HG02623 (cell line): Measurements from ENCODE around the gene CALHM3.

ENCODE experiments used
- ATAC-seq: cut with Tn5 transposase; IDR thresholded peaks from one replicate; pipeline ENCODE4 v1.9.1; 2021; ENCODE audit warnings: moderate library complexity; ENCODE audit not compliant: unreplicated experiment

CALHM3 gene

DNA sequence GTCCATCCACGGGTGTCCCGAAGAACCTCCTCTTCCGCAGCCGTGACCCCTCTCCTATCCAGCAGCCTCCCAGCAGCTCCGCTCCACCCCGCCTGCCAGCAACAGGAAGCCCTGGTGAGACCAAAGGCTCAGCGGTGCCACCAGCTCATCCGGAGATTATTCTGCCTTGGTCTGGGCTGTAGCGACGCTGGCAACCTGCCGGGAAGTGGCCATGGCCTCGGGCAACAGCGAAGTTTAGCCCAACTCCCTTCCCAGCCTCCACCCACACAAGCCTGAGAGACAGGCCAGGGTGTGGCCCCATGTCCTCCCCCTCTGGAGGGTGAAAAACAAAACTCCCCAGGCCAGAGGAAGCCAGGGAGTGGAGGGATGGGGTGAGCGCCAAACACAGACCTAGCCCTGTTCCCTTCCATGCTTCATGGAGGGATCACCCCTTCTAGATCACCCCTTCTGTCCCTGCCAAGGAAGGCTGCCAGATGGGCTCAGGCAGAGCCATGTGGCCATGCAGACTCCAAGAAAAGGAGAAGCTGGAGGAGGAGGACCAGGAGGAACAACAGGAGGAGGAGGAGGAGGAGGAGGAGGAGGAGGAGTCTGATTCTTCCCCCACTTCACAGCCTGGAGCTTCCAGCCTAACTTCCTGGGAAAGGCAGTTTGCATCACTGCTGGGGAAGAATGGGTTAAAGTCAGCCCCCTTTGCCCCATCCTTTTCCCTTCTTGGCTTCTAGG is 27.8 kb downstream of the CALHM3 start:
- no peak for ATAC-seq

DNA sequence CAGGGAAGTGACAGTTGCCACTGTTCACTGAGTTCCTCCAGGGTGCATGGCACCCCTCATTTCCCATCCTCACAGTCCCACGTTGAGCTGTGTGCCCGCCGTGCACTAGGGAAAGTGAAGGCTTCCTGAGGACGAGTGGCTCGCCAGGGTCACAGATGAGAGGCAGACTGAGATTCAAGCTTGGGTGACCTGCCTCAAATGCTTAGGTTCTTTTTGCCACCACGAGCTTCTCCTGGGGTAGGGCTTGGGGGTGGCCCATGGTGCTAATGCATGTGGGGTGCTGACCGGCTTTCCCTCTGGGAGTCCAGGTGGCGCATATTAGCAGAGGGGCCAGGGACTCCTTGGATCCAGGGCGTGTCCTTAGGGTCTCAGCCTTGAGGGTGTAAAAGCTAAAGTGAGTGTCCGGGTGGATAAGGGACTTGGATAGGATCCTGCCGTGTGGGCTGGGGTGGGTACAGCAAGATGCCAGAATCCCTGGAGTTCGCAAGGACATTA is 28.8 kb downstream of the CALHM3 start:
- no peak for ATAC-seq

DNA sequence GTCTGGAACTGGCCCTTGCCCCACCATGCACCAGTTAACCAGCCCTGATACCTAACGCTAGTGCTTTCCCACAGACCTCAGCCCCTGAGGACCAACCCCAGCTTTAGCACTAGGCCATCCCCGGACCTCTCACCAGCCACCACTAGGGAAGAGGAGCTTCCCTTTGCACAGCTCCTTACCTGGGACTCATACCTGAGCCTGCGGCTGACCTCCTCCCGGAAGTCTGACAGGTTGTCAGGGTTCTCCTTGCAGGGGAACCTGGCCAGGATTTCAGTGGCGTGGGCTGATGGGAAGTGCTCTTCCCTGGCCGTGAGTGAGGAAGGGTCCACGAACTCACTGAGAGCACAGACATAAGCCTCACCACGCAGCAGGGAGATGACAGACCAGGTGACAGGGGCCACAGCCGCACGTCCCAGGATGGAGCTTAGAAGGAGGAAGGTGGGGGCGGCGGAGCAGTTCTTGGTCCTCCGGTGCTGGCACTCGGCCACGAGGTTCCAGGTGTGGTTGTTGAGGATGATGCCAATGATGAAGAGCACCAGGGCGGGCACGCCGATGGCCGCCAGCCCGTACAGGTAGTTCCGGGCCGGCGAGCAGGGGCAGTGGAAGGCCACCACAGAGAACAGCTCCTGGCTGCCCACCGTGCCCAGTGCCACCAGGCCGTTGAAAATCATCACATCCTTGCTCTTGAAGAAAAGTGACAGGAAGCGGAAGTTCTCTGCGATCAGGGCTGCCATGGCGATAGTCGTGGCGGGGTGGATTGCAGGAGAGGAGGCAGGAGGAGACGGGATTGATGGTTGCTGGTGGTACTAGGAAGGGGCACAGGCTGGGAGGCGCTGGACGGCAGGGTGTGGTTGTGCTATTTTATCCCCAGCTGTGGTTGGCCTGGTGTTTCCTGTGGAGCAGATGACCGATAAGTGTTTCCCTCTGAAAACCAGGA is 29.6 kb downstream of the CALHM3 start:
- no peak for ATAC-seq

DNA sequence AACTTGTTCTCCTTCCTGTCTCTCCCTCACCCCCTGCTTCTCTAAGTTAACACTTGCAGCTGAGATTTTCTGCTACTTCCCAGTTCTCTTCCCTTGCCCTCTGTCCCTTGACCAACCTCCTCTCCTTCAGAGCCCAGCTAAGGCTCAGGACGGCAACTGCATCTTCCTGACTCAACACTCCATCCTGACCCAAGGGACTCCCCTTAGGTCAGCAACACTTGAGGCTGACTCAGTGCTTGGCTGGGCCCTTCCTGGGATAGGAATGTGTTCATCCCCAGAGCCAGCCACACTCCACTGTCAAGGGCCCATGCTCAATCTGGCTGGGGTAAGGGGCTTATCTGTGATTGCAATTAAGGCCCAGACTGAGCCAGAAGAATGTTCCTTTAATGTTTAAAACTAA is 30.3 kb downstream of the CALHM3 start:
- no peak for ATAC-seq

DNA sequence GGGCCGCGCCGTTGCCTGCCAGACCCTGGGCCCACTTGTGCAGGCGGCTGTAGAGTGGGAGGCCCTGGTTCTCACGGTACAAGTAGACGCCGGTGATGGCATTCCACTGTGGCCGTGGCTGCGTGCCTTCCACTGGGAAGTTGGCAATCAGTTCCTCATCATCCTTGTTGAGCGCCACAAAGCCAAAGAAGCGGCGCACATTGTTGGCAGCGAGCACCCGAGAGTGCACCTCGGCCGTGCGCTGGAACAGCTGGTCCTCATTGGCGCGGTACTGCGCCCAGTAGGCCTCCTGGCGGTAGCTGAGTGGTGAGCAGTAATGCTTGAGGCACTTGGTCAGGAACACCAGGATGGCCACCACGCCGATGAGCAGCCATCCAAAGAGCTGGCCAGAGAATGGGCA is 31.9 kb downstream of the CALHM3 start:
- no peak for ATAC-seq

DNA sequence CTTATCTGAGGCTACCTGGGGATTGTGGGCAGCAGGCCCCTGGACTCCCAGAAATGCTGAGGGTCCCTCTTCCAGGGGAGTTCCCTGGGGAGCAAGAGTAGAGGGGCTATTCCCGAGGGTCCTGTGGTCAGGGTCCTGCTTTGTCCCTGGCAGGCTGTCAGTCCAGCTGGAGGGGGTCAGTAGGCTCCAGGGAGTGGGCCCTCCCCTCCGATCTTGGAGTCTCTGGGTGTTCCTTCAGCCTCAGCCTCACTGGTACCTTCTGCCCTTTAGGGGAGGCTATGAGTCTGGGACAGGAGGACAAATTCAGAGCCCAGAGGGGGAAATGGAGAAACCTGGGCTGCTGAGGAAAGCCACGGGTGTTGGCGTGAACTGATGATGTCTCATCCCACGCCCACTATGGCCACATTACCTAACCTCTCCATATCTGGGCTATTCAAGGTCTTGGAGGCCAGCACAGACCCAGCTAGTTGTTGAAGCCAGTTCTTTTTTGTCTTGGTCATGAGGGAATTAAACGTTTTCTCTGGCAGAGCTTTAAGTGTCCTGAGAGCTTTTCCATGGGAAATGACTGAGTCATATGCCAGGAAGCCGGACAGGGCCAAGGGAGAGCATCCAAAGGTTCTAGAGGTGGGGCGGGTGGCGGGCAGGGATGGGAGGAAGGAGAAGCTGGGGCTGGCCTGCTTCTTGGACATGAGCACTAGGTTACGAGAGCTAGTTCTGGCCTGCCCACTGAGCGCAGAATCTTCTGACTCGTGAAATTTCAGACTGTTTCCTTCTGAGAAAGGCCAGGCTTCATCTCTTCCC is 33.1 kb downstream of the CALHM3 start:
- ATAC-seq, result no peak

DNA sequence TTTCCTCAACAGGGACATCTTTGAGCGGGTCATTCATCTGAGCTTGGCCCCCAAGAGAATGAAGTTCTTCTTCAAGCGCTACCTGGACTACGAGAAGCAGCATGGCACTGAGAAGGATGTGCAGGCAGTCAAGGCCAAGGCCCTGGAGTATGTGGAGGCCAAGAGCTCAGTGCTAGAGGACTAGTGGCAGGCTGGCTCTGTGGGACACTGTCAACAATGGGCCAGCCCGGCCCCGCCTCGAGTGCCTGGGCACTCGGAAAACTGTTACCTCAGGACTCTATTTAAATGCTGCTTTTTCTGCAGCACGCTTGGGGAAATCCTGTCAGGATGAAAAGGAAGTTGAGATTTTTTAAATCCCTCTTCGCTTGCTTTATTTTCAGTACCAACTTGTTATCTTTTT is 33.7 kb downstream of the CALHM3 start:
- ATAC-seq, result no peak

DNA sequence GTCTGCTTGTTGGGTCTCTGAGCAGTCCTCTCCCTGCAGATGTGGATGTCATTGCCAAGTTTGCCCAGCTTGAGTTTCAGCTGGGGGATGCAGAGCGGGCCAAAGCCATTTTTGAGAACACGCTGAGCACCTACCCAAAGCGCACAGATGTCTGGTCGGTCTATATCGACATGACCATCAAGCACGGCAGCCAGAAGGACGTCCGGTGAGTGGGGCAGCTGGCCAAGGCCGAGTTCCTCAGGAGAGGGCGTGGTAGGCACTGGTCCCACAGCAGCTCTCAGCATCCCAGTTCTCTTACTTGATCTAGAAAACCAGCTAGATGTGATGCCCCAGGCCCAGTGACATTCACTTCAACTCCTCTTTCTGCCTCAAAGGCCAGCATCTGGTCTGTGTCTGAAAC is 34.6 kb downstream of the CALHM3 start:
- no peak for ATAC-seq

DNA sequence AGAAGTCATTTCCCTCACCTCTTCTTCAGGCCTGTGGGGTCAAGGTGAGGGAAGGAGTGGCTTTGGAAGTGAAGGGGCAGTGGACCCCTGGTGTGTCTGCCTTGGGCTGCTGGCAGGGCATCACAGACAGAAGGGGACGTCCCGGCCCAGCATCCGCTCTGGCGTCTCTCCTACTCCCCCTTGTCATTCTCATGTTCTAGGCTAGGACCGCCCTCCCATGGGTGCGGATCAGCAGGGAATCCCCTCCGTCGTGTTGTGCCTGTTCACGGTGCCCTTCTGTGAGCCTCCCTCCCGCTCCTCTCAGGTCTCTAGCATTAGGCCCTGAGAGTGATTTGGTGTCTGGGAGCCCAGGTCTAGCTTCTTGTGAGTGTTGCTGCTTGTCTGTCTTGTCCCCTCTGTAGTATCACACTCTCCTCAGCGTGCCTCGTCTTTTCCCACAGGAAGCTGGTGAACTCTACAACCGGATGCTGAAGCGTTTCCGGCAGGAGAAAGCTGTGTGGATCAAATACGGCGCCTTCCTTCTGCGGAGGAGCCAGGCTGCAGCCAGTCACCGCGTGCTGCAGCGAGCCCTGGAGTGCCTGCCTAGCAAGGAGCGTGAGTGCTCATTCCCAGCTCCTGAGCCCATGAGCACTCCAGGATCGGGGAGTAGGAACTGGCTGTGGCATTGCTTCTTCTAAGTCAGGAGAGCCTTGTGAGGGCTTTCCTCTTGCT is 35.4 kb downstream of the CALHM3 start:
- ATAC-seq, result no peak

DNA sequence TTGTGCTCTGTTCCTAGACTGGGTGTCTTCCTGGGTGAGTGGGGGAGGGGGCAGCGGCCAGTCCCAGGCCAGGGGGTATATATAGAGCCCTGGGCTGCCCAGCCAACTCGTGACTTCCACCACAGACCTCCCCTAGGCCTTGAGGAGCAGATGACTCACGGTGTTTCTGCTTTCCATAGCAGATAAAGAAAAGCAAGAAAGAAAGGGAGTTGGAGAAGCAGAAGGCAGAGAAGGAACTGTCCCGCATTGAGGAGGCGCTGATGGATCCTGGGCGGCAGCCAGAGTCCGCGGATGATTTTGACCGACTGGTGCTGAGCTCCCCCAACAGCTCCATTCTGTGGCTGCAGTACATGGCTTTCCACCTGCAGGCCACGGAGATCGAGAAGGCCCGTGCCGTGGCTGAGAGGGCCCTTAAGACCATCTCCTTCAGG is 37.0 kb downstream of the CALHM3 start:
- no peak for ATAC-seq

DNA sequence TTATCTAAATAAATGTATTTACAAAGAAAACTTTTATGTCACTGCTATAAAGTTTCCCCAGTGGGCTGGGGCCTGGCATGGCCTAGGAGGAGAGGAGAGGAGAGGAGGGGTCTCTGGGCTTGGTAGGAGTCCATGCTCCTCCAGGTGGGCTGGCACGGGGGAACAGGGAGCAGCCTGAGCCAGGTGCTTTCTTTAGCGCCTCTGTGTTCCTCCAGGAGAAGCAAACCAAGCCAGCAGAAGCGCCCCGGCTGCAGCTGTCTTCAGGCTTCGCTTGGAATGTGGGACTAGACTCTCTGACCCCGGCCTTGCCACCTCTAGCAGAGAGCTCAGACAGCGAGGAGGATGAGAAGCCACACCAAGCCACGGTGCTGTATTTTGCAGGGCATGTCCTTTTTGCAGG is 37.4 kb downstream of the CALHM3 start:
- no peak for ATAC-seq

DNA sequence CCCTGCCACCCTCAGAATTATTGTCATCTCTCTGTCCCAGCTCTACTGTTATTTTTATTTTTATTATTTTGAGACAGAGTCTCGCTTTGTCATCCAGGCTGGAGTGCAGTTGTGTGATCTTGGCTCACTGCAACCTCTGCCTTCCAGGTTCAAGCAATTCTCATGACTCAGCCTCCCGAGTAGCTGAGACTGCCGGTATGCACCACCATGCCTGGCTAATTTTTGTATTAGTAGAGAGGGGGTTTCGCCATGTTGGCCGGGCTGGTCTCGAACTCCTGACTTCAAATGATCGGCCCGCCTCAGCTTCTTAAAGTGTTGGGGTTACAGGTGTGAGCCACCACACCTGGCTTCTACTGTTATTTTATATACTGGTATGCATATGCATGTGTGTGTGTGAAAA is 37.8 kb downstream of the CALHM3 start:
- no peak for ATAC-seq

DNA sequence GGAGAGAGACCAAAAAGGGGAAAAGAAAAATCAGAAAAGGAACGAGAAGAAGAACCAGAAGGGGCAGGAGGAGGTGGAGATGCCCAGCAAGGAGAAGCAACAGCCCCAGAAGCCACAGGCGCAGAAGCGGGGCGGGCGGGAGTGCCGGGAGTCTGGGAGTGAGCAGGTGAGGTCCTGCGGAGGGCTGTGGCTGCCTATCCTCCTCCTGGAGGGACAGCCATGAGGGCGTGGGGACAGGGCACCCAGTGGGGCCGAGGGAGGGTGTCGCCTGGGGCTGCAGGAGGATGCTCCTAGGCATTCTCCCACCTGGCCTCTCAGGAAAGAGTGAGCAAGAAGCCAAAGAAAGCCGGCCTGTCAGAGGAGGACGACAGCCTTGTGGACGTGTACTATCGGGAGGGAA is 38.6 kb downstream of the CALHM3 start:
- ATAC-seq, result no peak

DNA sequence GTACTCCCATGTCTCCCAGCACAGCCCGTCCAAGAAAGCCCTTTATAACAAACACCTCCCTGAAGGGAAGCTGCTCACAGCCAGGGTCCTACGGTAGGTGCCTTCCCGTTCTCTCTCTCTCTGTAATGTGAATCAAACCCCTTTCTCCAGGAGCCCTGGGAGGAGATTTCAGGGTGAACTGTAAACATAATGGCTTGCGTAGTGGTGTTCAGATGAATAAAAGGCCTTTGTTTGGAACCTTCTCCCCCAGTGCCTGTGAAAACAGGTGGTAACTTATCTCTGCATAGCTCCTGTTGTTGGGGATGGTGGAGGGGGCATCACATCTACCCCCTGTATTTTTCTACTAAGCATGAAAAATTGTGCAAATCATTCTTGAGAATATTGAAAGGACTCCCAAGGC is 39.3 kb downstream of the CALHM3 start:
- ATAC-seq, result no peak

DNA sequence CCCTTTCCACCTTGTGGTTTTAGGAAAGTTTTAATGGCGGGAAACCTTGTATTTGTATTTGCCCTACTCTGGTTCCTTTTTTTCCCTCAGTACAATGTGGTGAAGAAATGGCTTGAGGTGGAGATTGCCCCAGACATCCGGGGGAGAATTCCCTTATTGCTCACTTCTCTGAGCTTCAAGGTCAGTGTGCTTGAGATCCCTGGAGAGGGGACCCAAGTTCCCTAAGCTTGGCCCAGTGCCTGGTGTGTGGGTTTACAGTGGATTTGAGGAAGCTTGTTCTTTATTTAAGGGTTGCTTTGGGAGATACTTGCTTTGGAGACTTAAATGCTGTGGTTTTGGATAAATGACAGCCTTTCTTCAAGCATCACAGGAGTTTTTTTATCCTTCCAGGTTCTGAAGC is 45.2 kb downstream of the CALHM3 start:
- ATAC-seq, result no peak

DNA sequence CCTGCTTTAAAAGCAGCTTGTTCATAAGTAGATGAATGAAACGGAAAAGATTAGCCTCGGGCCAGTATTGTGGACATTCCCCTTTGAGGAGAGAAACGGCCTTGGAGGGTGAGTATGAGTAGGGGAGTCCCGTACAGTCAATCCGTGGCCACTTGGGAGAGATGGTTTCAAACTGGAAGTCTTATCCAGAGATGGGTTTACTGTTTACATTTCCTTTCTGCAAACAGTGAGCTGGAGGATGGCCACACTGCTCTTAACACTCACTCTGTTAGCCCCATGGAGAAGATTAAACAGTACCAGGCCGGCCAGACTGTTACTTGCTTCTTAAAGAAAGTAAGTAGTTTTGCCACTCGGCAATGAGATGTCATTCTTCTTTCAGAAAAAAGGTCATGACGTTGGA is 47.1 kb downstream of the CALHM3 start:
- ATAC-seq, result no peak

DNA sequence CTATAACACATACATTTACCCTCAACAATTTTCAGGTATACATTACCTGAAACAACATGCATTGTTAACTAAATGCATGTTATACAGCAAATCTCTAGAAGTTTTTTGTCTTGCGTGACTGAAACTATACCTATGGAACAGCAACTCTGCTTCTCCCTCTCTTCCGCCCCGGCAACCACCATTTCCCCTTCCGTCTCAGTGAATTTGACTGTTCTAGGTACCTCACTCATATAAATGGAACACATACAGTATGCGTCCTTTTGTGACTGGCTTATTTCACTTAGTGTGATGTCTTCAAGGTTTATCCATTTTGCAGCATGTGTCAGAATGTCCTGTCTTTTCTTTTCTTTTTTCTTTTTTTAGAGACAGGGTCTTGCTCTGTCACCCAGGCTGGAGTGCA is 49.4 kb downstream of the CALHM3 start:
- no peak for ATAC-seq

DNA sequence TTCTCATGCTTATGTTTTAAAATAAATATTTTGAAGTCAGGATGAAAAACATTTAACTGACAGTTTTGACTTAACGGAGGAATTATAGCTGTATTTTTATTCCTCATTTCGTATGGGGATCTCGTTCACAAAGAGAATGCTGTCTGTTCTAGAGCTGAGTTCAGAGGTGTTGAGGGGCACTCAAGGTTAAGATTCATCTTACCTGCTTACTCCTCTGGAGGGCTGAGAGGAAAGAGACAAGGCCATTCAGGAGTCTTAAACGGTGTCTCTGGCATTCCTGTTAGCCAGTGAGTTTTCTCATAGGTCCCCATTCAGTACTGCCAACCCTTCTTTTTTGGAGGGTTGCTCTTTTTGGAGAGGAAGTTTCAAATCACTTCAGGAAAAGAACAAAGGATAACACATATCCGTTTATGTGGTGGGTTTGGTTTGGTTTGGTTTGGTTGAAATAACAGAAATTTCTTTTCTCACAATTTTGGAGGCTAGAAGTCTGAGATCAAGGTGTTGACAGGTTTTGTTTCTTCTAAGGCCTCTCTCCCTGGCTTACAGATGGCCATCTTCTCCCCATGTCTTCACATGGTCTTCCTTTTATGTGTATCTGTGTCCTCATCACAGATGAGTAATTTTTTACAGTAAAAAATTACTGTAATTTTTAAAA is 49.9 kb downstream of the CALHM3 start:
- no peak for ATAC-seq

DNA sequence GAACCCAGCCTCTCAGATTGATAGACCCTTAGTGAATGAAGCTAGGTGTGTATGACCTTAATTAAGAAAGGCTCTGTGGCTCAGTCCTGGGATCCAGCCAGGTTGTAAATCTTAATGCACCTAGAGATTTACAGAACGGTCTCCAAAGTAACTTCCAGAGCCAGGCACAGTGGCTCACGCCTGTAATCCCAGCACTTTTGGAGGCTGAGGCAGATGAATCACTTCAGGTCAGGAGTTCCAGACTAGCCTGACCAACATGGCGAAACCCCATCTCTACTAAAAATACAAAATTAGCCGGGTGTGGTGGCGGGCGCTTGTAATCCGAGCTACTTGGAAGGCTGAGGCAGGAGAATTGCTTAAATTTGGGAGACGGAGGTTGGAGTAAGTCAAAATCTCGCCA is 51.2 kb downstream of the CALHM3 start:
- no peak for ATAC-seq

DNA sequence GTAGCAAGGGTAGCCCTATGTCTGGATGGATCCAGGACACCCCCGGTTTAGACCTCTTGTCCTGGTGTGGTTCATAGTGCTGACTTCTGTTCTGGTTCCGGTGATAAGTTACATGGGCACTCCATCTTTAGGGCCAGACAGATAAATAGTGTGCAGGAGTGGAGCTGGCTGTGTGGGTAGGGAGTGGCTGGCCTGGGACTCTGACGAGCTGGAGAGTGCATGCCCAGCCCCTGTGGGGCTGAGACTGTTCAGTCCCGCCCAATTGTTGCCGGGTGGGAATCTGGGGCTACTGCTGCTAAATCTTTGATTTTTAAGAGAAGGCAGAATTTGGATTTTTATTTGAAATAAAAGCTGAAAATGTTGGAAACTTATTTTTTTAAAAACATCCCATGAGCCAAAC is 55.3 kb downstream of the CALHM3 start:
- no peak for ATAC-seq
